Astrocyte (in vitro differentiated cells and primary cell): ENCODE results near the gene PTGR3. TPM values are rescaled to one million over a fixed set of nuclear protein-coding genes. Genes with fewer than 3 reads are reported as not detected.

ENCODE experiments used
- DNase-seq: peaks from one replicate; pipeline ENCODE4 v3.0.0-alpha.2; 2010; ENCODE audit warnings: low read depth
- FAIRE-seq: peaks from 2 replicates; lab custom pipeline; 2011; peaks lifted over from hg19 to GRCh38; lab: Jason Lieb, UNC
- H2AFZ ChIP-seq: 2 replicates; pipeline ENCODE4 v1.6.0; 2012; ENCODE audit warnings: low read depth, low read length, inconsistent platforms
- H3K27ac ChIP-seq: 2 replicates; pipeline ENCODE4 v1.5.1; 2011; ENCODE audit warnings: low read depth, low read length, inconsistent platforms
- H3K27me3 ChIP-seq: 2 replicates; pipeline ENCODE4 v1.6.0; 2011; ENCODE audit warnings: low read length, inconsistent platforms; ENCODE audit not compliant: insufficient read depth
- H3K36me3 ChIP-seq: 2 replicates; pipeline ENCODE4 v1.5.1; 2011; ENCODE audit warnings: low read length, inconsistent platforms; ENCODE audit not compliant: insufficient read depth
- H3K4me1 ChIP-seq: 2 replicates; pipeline ENCODE4 v1.5.1; 2011; ENCODE audit warnings: low read length, inconsistent platforms; ENCODE audit not compliant: insufficient read depth
- H3K4me2 ChIP-seq: 2 replicates; pipeline ENCODE4 v1.6.0; 2012; ENCODE audit warnings: low read length, inconsistent platforms
- H3K4me3 ChIP-seq: 2 replicates; pipeline ENCODE4 v1.5.1; 2011; ENCODE audit warnings: low read depth, mild to moderate bottlenecking, low read length, inconsistent platforms; ENCODE audit not compliant: insufficient read depth
- H3K79me2 ChIP-seq: 2 replicates; pipeline ENCODE4 v1.6.0; 2012; ENCODE audit warnings: mild to moderate bottlenecking, low read length, inconsistent platforms; ENCODE audit not compliant: insufficient read depth
- H3K9ac ChIP-seq: 2 replicates; pipeline ENCODE4 v1.6.0; 2012; ENCODE audit warnings: mild to moderate bottlenecking, low read length, inconsistent platforms
- H3K9me3 ChIP-seq: 2 replicates; pipeline ENCODE4 v1.5.1; 2012; ENCODE audit warnings: low read depth, mild to moderate bottlenecking, low read length, inconsistent platforms; ENCODE audit not compliant: insufficient read depth
- H4K20me1 ChIP-seq: 2 replicates; pipeline ENCODE4 v1.6.0; 2012; ENCODE audit warnings: low read length, inconsistent platforms; ENCODE audit not compliant: insufficient read depth
- H3K27ac Mint-ChIP-seq: one replicate; pipeline ENCODE4 v1.8.0; 2021; ENCODE audit warnings: mild to moderate bottlenecking, mixed read lengths; ENCODE audit not compliant: unreplicated experiment
- H3K27me3 Mint-ChIP-seq: one replicate; pipeline ENCODE4 v1.8.0; 2021; ENCODE audit warnings: low read depth, mixed read lengths; ENCODE audit not compliant: unreplicated experiment
- H3K36me3 Mint-ChIP-seq: one replicate; pipeline ENCODE4 v1.8.0; 2021; ENCODE audit warnings: low read depth, mixed read lengths; ENCODE audit not compliant: unreplicated experiment
- H3K4me1 Mint-ChIP-seq: one replicate; pipeline ENCODE4 v1.8.0; 2021; ENCODE audit warnings: low read depth, mixed read lengths; ENCODE audit not compliant: unreplicated experiment
- H3K4me3 Mint-ChIP-seq: one replicate; pipeline ENCODE4 v1.8.0; 2021; ENCODE audit warnings: mild to moderate bottlenecking, moderate library complexity, mixed read lengths; ENCODE audit not compliant: unreplicated experiment
- H3K9me3 Mint-ChIP-seq: one replicate; pipeline ENCODE4 v1.8.0; 2021; ENCODE audit warnings: mild to moderate bottlenecking, mixed read lengths; ENCODE audit not compliant: unreplicated experiment
- CTCF ChIP-seq: IDR thresholded peaks from 2 replicates; pipeline ENCODE4 v1.5.1; 2011; ENCODE audit warnings: low read depth, mild to moderate bottlenecking, inconsistent platforms, low read length, moderate library complexity; ENCODE audit not compliant: insufficient read depth
- EZH2 ChIP-seq: IDR thresholded peaks from 2 replicates; pipeline ENCODE4 v1.6.1; 2012; ENCODE audit warnings: mild to moderate bottlenecking, low read length, inconsistent platforms; ENCODE audit not compliant: insufficient read depth
- total RNA-seq: library from RNA; stranded (reverse); gene quantifications from 2 replicates; pipeline ENCODE4 v1.2.1, GENCODE V29; 2021

PTGR3 gene
- total RNA-seq, 1 donor from 2014 or later, result 8.4 TPM

GRCh38 chr18:75226286-75226955 lies 17.5 kb upstream of the PTGR3 start:
- H3K79me2 ChIP-seq, result peaks cover 19% of the 10 kb centered on the region
- Mint-ChIP-seq H3K27ac (no peak overlapping the region), H3K27me3 (no peaks in the 10 kb centered on the region), H3K36me3 (no peaks in the 10 kb centered on the region), H3K4me3 (no peak overlapping the region), H3K9me3 (no peaks in the 10 kb centered on the region), H3K4me1 (peaks cover 2% of the 10 kb centered on the region)
- peak overlapping the region; percentile 77 for H3K4me2 ChIP-seq
- H3K9me3 ChIP-seq, result no peaks in the 10 kb centered on the region
- DNase-seq (no peak), FAIRE-seq (no peak)
- H3K27ac ChIP-seq, result no peak overlapping the region
- peak overlapping the region; percentile 33 for H3K9ac ChIP-seq
- no peak overlapping the region for H3K4me3 ChIP-seq
- TF ChIP-seq EZH2 (no peak), CTCF (no peak)
- H3K27me3 ChIP-seq, result no peaks in the 10 kb centered on the region
- H2AFZ ChIP-seq, result peak overlapping the region; percentile 45
- peaks cover 3% of the 10 kb centered on the region for H4K20me1 ChIP-seq
- no peaks in the 10 kb centered on the region for H3K36me3 ChIP-seq
- peaks cover 19% of the 10 kb centered on the region for H3K4me1 ChIP-seq

GRCh38 chr18:75223687-75224347 lies 14.9 kb upstream of the PTGR3 start:
- H3K4me3 ChIP-seq, result no peak overlapping the region
- TF ChIP-seq CTCF (no peak), EZH2 (no peak)
- no peaks in the 10 kb centered on the region for H3K27me3 ChIP-seq
- H3K9me3 ChIP-seq, result no peaks in the 10 kb centered on the region
- no peak overlapping the region for H3K9ac ChIP-seq
- H3K4me1 Mint-ChIP-seq, result peaks cover 2% of the 10 kb centered on the region
- peak; percentile 50 for DNase-seq
- H3K36me3 ChIP-seq, result no peaks in the 10 kb centered on the region
- no peaks in the 10 kb centered on the region for H3K27me3 Mint-ChIP-seq
- H3K36me3 Mint-ChIP-seq, result no peaks in the 10 kb centered on the region
- no peak overlapping the region for H2AFZ ChIP-seq
- no peak overlapping the region for H3K4me3 Mint-ChIP-seq
- H3K4me1 ChIP-seq, result peaks cover 10% of the 10 kb centered on the region
- H3K4me2 ChIP-seq, result no peak overlapping the region
- H3K27ac ChIP-seq, result no peak overlapping the region
- H4K20me1 ChIP-seq, result no peaks in the 10 kb centered on the region
- H3K27ac Mint-ChIP-seq, result no peak overlapping the region
- FAIRE-seq, result no peak
- H3K9me3 Mint-ChIP-seq, result no peaks in the 10 kb centered on the region
- peaks cover 23% of the 10 kb centered on the region for H3K79me2 ChIP-seq

DNA sequence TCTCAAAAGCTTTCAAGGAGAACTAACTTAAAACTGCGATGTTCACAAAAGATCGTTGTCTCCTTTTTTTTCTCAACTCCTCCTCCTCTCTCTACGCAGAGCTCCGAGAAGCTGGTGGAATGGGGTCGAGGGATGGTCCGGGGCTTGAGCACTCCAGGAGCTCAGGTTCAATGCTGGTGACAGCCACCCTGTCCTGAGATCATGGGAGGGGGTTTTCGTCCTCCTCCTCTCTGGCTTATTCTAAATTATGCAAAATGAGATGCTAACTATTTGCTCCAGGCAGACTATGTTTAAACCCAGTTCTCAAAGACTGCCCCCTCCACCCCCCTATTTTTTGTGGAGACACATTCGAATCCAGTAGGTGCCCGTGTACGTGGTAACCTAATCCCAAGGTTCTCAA lies 13.5 kb upstream of the PTGR3 start:
- Histone ChIP-seq H3K27me3 (no peaks in the 10 kb centered on the region), H3K79me2 (peaks cover 33% of the 10 kb centered on the region), H3K4me3 (no peak overlapping the region), H3K9me3 (no peaks in the 10 kb centered on the region), H2AFZ (no peak overlapping the region), H3K9ac (peak overlapping the region; percentile 25), H3K4me2 (peak overlapping the region; percentile 61), H3K36me3 (no peaks in the 10 kb centered on the region), H3K4me1 (peaks cover 10% of the 10 kb centered on the region), H4K20me1 (no peaks in the 10 kb centered on the region), H3K27ac (no peak overlapping the region)
- no peaks in the 10 kb centered on the region for H3K27me3 Mint-ChIP-seq
- H3K27ac Mint-ChIP-seq, result no peak overlapping the region
- FAIRE-seq (no peak), DNase-seq (no peak)
- H3K36me3 Mint-ChIP-seq, result no peaks in the 10 kb centered on the region
- H3K4me3 Mint-ChIP-seq, result no peak overlapping the region
- peaks cover 2% of the 10 kb centered on the region for H3K4me1 Mint-ChIP-seq
- H3K9me3 Mint-ChIP-seq, result no peaks in the 10 kb centered on the region
- TF ChIP-seq CTCF (no peak), EZH2 (no peak)
